Adrenal gland (tissue), 12 donors: ENCODE data around the gene CCDC142. TPM values are rescaled to one million over a fixed set of nuclear protein-coding genes. Genes with fewer than 3 reads are reported as not detected.

Experiments used
- DNase-seq, 7 donors: peaks; one replicate each; pipeline ENCODE4 v3.0.0-alpha.2; 2019 to 2020
- H3K27ac ChIP-seq, 5 donors: fragments of 200-600 bp; sonication (generic) in 4 of 5; 1 replicate in 3 of 5; 2 replicates in 2 of 5; pipeline versions ENCODE4 v1.5.1 to v1.8.0; 2016 to 2020; ENCODE audit warnings: mild to moderate bottlenecking in 1 of 5
- H3K27me3 ChIP-seq: fragments of 200-600 bp; 2 replicates; pipeline ENCODE4 v1.8.0; 2021
- H3K36me3 ChIP-seq, 2 donors: fragments of 200-600 bp; replicated peaks in 1 of 2; 1 replicate in 1 of 2; 2 replicates in 1 of 2; pipeline versions ENCODE4 v1.5.1 to v1.8.0; 2018 to 2022
- H3K4me1 ChIP-seq, 2 donors: fragments of 200-600 bp; replicated peaks in 1 of 2; 1 replicate in 1 of 2; 2 replicates in 1 of 2; pipeline versions ENCODE4 v1.5.1 to v1.8.0; 2018 to 2021
- H3K4me3 ChIP-seq, 4 donors: fragments of 200-600 bp; sonication (generic) in 3 of 4; one replicate each; pipeline ENCODE4 v1.5.1; 2016 to 2018
- H3K9me3 ChIP-seq, 3 donors: fragments of 200-600 bp; sonication (generic) in 1 of 3; replicated peaks in 1 of 3; 1 replicate in 2 of 3; 2 replicates in 1 of 3; pipeline versions ENCODE4 v1.5.1 to v1.8.0; 2016 to 2021
- POLR2A ChIP-seq, 2 donors: fragments of 450-650 bp; IDR thresholded peaks; one replicate each; pipeline ENCODE4 v1.6.1; 2017; ENCODE audit warnings: antibody characterized with exemption in 2 of 2, mild to moderate bottlenecking in 2 of 2, moderate library complexity in 1 of 2
- WGBS, 4 donors: extraction: QIAGEN DNeasy Blood & Tissue Kit in 2 of 4; methylation state at CpG; one replicate each; pipeline versions ENCODE4 v1.1.5 to v1.1.7; 2013 to 2017; 5-methylcytosine and 5-hydroxymethylcytosine counted together
- intact Hi-C, 2 donors: fragments of 100-400 bp; cut with DNase I; formaldehyde crosslinking; loops; one replicate each; pipeline versions ENCODE4 v1.14.1 to v1.15.0; 2022 to 2023
- polyA plus RNA-seq, 3 donors: library from polyadenylated mRNA; stranded (reverse); fragments of 200-250 nt in 2 of 3; fragments of 350-450 nt in 1 of 3; fragmentation: Illumina TruSeq in 1 of 3; extraction: RNeasy Lipid Tissue Mini Kit (QIAGEN cat#74804) in 1 of 3; gene quantifications; one replicate each; pipeline ENCODE4 v1.2.3, GENCODE V29; 2013 to 2014
- total RNA-seq, 9 donors: library from RNA; depleted of rRNA in 4 of 9; stranded (reverse); fragments of >200 nt in 4 of 9; fragments of 120-200 nt in 1 of 9; fragmentation: NEBNext Ultra II Directional in 1 of 9; extraction: Animal tissue kit (Norgen Biotek cat#: 25700) in 1 of 9; gene quantifications; one replicate each; pipeline versions ENCODE4 v1.1.0 to v1.2.4, GENCODE V29; 2013 to 2023
- TF ChIP-seq, protein P1 (sequence below), 6 experiments: fragments of 450-650 bp in 4 of 6; fragments of 200-600 bp in 2 of 6; sonication (generic) in 1 of 6; IDR thresholded peaks; 1 replicate in 5 of 6; 2 replicates in 1 of 6; pipeline versions ENCODE4 v1.5.1 to v1.8.0; 2016 to 2021; ENCODE audit warnings: antibody characterized with exemption in 6 of 6, mild to moderate bottlenecking in 2 of 6, moderate library complexity in 1 of 6
- donor health status: healthy with polysubstance abuse.
- donor health status: Bipolar disorder and iron deficiency.
- donor health status: DM: yes; HTN: yes; CAD: no.
- donor health status: DM: no; HTN: no; CAD: no.
- donor health status: DM: no; HTN: no; CAD: no.
- donor health status: DM: yes; HTN: yes; CAD: no.

Gene CCDC142
- total and polyA plus RNA-seq, 12 donors: 3.2 to 46.0 (median 12.3) TPM

DNA sequence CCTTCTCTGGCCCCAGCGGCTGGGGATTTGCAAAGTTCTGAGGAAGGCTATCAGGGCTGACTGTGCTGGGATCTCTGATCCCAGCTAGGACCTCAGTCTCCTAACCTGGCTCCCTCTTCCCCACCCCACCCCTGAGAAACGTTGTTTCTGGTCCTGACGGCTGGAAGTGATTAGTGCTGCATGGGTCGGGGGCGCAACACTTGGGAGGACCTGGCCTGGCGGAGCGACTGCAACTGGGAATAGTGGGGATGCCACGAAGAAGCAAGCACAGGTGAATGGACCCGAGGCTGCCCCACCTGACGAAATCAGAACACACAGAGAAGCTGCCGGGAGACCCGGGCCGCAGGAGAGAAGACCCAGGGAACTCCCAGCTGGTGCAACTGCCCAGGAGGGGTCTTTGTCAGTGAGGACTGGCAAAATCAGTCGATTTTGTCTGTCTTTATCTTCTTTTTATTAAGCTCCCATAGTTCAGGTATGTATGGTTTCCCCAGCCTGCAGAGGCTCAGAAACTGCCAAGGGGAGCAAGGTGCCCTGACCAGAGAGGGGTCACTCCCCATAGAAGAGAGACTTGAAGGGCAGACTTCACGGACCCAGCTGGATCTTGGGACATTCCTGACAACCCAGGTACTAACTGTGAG is 17.3 kb upstream of the CCDC142 start:
- intact Hi-C loops: no loop called here
- 48 to 56% (median 52%) methylated on average over 14 to 15 of the region's 15 CpGs for WGBS, 4 donors

DNA sequence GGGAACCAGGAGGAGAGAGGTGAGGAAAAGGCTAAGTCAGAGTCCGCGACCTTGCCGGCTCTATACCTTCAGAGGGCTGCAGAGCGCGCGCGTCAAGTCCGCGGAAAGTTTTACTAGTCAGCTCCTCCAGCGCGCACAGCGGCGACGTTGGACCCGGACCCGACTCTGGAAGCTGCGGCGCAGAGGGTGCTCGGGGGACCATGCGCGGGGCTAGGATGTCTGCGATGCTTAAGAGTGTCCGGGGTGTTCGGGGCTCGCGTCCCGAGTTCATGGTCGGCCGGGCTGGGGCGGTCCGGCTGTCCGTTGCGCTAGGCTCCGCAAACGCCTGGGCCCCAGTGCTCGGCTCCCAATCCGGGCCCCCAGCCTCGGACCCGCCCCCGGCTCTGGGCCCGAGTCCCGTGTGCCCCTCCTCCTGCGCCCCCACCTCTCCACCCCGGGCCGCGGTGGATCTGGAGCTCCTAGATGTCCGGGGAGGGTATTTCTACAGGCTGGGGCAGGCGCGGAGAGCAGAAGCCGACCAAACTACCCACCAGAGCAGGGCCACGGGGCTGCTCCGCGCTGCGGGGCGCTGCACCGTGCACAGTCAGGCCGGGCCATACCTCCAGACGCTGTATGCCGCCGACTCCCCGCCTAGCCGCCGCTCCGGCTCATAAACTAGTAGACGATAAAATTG is 16.6 kb upstream of the CCDC142 start, which contains the start of gene LBX2:
TSS of gene LBX2 (minus strand) at position 337 of the 673 bp plus-strand sequence. CDS start at position 271, 66 bp downstream.
- no peak within 1 kb of the TSS for H3K27ac ChIP-seq
- H3K4me1 ChIP-seq: peaks cover 6 to 42% of the 10 kb centered on the region in 2 donors
- no peaks in the 10 kb centered on the region for H3K36me3 ChIP-seq
- H3K27me3 ChIP-seq: peaks cover 39% of the 10 kb centered on the region
- TF ChIP-seq, protein P1, sequence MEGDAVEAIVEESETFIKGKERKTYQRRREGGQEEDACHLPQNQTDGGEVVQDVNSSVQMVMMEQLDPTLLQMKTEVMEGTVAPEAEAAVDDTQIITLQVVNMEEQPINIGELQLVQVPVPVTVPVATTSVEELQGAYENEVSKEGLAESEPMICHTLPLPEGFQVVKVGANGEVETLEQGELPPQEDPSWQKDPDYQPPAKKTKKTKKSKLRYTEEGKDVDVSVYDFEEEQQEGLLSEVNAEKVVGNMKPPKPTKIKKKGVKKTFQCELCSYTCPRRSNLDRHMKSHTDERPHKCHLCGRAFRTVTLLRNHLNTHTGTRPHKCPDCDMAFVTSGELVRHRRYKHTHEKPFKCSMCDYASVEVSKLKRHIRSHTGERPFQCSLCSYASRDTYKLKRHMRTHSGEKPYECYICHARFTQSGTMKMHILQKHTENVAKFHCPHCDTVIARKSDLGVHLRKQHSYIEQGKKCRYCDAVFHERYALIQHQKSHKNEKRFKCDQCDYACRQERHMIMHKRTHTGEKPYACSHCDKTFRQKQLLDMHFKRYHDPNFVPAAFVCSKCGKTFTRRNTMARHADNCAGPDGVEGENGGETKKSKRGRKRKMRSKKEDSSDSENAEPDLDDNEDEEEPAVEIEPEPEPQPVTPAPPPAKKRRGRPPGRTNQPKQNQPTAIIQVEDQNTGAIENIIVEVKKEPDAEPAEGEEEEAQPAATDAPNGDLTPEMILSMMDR (IDR thresholded peaks at IDR 0.05): no peak
- no peak for TF ChIP-seq POLR2A (IDR thresholded peaks at IDR 0.05)
- H3K4me3 ChIP-seq: peak within 1 kb of the TSS in 1 of 4 donors; percentile 39
- DNase-seq: no peak
- WGBS, 4 donors: 5 to 14% (median 7%) methylated on average over 8 to 65 of the region's 65 CpGs
- intact Hi-C loops: no loop called here
- no peaks in the 10 kb centered on the region for H3K9me3 ChIP-seq

More for the DNA sequence above, 17.3 kb upstream of the CCDC142 start:
- no peaks in the 10 kb centered on the region for H3K9me3 ChIP-seq
- peaks cover 6 to 46% of the 10 kb centered on the region in 2 donors for H3K4me1 ChIP-seq
- no peak for DNase-seq
- no peak for TF ChIP-seq POLR2A (IDR thresholded peaks at IDR 0.05)
- TF ChIP-seq, protein P1 (IDR thresholded peaks at IDR 0.05): no peak
- H3K4me3 ChIP-seq: no peak overlapping the region
- peaks cover 39% of the 10 kb centered on the region for H3K27me3 ChIP-seq
- no peak overlapping the region for H3K27ac ChIP-seq
- peaks cover 0 to 5% of the 10 kb centered on the region in 2 donors for H3K36me3 ChIP-seq

DNA sequence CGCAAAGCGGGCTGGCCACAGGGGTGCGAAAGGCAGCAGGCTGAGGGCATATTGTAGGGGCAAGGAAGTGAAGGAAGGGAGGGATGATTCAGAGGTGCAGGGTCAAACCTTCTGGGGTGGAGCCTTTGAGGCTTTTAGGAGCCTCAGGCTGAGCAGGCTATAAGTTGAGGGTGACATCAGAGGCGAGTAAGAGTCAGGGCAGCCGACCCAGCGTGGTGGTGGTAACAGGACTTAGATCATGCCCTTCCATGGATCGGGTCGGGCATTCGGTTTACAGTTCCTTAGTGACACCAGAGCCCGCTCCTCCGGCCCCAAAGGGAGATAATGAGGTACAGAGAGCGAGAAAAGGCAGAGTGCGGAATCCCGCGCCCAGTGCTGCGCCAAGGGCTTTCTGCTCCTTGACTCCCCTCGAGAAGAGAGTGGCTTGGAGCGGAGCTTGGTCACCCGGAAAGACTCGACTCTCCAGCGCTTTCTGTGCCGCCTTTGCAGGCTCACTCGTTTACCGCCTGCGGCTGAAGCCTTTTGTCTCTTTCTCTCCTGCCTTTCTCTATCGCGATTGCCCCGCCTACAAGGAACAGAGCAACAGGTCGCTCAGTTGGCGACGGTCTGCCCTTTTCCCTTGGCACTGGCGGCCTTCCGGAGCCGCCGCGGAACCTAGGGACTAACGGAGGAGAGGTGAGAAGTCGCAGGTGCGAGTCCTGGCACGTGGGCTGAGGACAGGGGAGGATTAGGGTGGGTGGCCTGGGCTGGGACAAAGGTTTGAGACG is 15.9 kb upstream of the CCDC142 start:
- H3K4me1 ChIP-seq: peaks cover 6 to 34% of the 10 kb centered on the region in 2 donors
- TF ChIP-seq, protein P1 (IDR thresholded peaks at IDR 0.05): no peak
- TF ChIP-seq POLR2A (IDR thresholded peaks at IDR 0.05): no peak
- 2 to 4% (median 4%) methylated on average over 32 to 41 of the region's 41 CpGs for WGBS, 4 donors
- H3K36me3 ChIP-seq: peaks cover 0 to 4% of the 10 kb centered on the region in 2 donors
- DNase-seq: no peak
- peak overlapping the region in 1 of 4 donors; percentile 39 for H3K4me3 ChIP-seq
- no peaks in the 10 kb centered on the region for H3K9me3 ChIP-seq
- H3K27me3 ChIP-seq: peaks cover 39% of the 10 kb centered on the region
- intact Hi-C loops: no loop called here
- H3K27ac ChIP-seq: no peak overlapping the region
